DMS114 treated with DMSO at 0.1 percent for 48 hours (cell line): Measurements from ENCODE around the gene CTNNA3.

Experiments used
- DNase-seq: peaks from one replicate; lab custom pipeline; 2025; ENCODE audit not compliant: unreplicated experiment; lab: John Stamatoyannopoulos, UW

The CTNNA3 gene

GRCh38 chr10:65900271-65900670 lies 1795.7 kb downstream of the CTNNA3 start:
- DNase-seq, result no peak

GRCh38 chr10:65898055-65898454 lies 1797.9 kb downstream of the CTNNA3 start:
- no peak for DNase-seq

- no peak for DNase-seq
Measured at GRCh38 chr10:65894961-65895360, 1801.0 kb downstream of the CTNNA3 start.

DNA sequence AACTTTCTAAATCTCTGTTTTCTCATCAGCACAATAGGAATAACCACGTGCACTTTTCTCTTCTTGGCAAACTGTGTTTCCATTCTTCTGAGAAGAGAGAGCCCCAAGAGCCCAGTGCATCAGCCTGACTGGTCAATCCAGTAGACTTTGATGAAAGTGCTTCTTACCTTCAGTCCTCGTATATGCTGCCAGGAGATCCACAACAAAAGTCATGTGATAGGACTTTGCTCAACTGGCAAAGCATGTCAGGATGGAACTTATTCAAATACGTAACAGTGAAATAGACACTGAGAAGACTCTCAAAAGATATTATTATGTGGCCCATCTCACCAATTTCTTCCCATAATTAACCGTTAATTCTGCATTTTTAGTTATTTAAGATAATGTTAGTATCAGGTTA lies 1801.6 kb downstream of the CTNNA3 start:
- DNase-seq, result no peak

DNA sequence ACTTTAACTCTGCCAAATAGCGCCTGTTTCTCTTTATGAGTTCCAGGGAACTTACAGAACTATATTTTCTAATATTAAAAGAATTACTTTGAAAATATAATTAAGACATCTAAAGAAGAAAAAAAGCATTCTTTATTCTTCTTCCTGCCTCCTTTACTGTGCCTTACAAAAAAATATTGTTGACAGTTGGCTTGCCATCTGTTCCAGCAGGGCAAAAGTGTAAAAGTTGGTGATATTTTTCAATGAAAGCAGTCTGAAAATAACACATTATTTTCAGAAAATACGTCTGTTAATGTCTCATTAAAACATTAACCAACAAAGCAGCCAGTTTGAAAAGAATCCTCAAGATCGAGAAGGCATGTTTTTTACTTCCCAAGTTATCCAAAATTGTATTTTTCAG lies 1802.3 kb downstream of the CTNNA3 start:
- DNase-seq, result no peak

DNA sequence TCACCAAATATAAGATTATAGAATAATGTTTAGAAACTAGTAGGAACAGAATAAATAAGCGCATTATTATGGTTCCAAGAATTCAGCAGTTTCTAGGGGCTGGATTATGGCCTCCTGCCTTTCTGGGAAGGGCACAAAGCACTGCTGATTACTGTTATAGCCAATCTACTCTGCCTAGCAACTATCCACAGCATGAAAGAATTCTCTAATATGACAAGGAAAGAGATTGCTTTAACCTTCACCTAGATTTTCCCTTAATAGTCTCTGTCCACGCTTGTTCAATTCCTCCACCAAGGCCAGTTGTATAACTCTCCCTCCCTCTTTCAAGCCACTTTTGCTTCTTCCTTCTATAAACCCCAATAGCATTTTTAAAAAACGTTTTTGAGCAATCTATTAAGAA lies 1803.7 kb downstream of the CTNNA3 start:
- DNase-seq, result no peak

- no peak for DNase-seq
Measured at GRCh38 chr10:65891073-65891981, 1804.7 kb downstream of the CTNNA3 start.

GRCh38 chr10:65864529-65864928 lies 1831.5 kb downstream of the CTNNA3 start:
- no peak for DNase-seq

- DNase-seq, result no peak
Measured at GRCh38 chr10:65864036-65864435, 1832.0 kb downstream of the CTNNA3 start.
